GDM1 (cell line): ENCODE results near the gene TAX1BP1.

Experiments
- DNase-seq: peaks from one replicate; lab custom pipeline; 2025; lab: John Stamatoyannopoulos, UW

TAX1BP1 gene

DNA sequence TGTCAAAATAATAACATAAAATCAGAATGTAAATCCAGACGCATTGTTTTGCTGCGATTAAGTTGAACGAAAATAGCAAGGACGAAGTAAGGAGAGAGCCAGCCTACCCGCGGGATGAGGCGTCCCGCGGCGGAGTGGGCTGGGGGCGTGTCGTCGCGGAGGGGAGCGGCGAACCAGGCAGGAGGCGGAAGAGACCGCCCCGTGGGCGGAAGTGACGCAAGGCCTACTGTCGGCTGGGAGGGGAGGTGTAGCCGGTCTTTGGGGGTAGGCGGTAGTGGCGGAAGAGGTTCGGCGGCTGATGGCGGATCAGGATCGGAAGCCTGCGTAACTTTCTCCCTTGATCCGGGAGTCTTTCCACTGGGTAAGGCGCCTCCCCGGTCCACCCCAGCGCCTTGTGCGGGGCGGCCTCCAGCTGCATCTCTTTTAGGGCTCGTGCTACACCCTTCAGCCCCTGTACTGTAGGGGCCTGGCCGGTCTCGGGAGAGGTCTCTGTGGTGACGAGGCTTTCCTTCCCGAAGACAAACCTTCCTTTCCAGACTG, at the start of gene TAX1BP1:
Gene TAX1BP1, plus strand, starts transcription at position 254 of the 540 bp plus-strand sequence. CDS start 8,363 bp downstream, outside the sequence.
- DNase-seq = peak; percentile 89

DNA sequence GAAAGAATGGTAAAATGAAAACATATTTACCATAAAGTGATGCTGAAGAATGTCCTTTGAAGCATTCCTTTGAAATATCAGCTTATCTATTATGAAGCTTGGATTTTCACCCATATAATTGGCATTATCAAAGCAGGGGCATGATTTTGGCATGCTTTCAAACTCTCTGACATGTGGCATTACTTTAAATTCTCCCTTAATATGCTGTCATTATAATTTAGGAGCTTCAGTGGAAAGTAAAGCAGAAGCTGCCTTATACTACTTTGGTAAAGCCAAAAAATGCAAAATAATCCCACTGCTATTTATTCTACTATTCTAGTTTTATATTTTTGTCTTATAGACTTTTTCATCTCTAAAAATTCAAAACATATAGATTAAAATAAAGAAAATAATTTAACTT, 49.3 kb upstream of the TAX1BP1 start:
- DNase-seq = no peak

DNA sequence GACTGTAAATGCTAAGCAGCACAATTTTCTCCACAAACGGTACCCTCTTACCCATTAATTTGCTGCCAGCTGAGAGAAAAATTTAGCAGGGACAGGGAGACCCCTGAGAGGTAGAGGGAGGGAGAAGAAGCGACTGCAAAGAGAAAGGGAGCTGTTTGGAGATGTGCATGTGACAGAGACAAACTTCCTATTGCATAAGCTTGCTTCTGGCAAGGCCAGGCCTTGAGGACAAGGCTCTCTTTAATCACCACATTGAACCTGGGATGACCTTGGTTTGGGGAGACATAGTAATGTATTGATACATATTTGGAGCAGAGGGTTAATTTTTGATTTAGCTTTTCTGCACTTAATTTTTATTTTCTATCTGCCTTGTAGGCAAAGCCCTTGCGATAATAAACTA, 46.2 kb upstream of the TAX1BP1 start:
- no peak for DNase-seq

DNA sequence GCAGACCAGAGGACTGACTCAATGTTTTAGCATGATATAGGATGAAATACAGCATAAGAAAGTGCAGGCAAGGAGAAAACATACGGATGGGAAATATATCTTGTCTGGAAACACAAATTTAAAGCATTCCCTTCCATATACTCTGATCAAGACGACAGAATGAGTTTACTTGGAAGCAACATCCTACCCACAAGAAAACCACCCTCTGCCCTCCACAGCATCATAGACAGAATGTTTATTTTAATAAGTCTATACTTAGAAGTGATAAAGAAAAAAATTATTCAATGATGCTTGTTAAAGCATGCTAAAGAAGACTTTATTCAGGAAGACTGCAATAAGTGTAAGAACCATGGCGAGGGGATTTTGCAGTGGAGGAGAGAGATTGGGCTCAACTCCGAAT, 44.9 kb upstream of the TAX1BP1 start:
- no peak for DNase-seq

DNA sequence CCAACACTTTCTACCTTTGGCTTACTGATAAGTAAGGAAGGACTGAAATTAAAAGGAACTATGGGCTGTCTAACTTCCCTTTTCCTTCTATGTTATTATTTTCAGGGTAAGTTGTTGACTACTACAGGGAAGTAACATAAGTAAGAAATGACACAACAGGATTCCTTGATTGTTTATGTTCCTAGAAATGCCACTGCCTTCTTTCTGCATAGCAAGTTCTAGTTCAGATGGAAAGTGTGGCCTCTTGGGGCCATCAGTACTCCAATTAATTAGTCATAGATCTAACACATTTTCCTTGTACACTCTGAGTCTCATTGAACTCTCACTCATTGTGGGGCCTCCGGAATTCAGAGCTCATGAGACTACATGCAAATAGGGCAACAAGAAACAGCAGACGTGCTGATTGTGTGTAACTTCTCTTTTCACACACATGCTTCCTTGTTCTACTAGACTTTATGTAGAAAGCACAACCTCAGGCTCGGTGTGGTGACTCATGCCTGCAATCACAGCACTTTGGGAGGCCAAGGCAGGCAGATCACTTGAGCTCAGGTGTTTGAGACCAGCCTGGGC, 42.0 kb upstream of the TAX1BP1 start:
- peak; percentile 30 for DNase-seq

DNA sequence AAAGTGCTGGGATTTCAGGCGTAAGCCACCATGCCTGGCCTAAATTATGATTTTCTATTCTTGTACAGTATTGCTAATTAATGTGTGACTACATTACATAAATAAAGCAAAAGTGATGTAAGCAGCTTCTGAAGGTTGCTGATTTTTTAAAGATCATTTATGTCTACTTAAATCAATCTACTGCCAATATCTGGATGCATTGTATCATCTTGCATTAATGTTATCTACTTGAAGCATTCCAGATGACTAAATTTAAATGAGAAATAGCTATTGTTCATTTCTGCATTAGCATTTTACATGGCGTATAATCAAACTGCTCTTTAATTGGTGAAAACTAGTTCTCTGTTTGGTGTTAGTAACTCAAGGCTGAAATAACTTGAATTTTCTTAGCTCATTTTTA, 40.2 kb upstream of the TAX1BP1 start:
- DNase-seq = no peak

DNA sequence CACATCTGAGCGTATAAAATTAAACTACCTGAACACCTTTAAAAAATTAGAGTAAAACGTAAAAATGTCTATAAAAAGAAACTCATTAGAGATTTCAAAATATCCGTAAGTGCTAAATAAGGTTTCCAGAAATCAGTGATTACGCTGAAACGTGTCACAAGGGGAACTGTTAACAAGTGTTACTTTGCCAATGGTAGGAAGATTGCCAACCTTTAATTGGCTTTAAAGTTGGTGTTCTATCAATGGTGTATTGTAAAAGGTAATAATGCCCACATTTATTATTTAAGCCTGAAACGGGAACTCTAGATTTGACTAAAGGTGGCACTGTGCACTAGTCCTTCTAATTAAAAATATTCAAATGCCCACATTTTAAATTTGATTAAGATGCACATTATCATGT, 39.5 kb upstream of the TAX1BP1 start:
- DNase-seq = no peak

DNA sequence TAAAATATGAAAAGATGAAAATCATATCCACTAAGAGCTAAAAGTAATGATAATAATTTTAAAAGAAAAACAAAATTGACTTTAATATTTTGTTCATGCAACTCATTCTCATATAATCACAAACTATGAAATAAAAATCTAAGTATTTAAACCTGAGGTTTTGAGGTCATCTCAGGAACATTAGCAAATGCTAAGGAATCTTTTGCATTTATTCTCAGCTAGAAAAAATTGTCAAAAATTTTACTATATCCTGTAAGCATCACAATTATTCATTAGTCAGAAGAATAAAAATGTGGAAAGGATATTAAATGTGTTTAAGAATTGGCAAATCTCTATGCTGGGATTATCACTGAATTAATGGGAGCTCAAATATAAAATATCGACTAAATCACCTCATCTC, 36.8 kb upstream of the TAX1BP1 start:
- DNase-seq = no peak

DNA sequence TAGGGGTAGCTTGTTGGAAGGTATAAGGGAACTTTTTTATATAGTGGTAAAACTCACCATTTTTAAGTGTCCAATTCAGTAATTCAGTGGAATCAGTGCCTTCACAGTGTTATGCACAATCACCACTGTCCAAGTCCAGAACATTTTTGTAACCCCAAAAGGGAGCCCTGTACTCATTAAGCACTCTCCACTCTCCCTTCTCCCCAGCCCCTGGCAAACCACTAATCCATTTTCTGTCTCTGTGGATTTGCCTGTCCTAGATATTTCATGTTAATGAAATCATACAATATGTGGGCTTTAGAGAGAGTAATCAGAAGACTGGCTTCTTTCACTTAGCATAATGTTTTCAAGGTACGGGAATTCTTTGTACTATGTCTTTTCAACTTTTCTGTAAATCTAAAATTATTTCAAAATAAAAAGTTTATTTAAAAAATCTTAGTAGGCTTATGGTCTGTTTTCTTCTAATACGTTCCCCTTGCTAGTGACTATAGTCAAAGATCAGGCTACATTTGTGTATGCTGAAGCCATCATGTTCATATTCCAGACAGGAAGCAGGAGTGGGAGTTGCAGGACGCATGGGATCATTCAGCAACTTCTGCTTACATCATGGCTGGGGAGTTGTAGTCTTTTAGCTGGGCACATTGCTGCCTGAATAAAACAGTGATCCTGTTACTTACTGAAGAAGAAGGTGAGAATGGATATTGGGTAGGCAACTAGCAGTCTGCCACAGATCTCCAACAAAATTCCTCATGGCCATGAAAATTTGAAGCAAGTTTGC, 35.4 kb upstream of the TAX1BP1 start:
- DNase-seq = no peak

DNA sequence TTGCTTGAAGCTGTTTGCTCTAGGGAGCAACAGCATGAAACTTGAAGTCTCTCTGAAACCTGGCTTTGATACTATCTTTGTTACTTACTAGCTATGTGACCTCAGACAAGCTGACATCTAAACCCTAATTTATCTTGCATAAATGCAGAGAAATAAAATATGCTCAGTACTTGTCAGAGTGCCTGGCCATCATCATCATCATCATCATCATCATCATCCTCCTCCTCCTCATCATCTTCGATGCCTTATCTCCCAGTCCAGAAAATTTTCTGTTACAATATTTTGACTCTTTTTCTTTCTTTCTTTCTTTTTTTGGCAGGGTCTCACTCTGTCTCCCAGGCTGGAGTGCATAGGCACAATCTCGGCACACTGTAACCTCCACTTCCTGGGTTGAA, 34.8 kb upstream of the TAX1BP1 start:
- DNase-seq = no peak

DNA sequence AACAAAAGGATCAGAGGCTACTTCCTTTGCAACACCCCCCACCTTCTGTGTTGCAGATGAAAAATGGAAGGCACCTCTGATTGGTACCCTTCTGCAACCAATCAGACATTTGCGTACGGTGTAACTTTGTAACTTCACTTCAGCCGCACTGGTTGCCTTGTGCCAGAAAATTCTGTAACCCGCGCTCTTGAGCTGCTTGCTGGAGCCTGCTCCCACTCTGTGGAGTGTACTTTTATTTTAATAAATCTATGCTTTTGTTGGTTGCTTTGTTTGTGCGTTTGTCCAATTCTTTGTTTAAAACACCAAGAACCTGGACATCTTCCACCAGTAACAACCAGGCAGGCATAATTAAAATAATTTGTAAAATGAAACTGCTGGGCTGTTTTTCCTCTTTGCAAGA, 31.5 kb upstream of the TAX1BP1 start:
- DNase-seq = no peak

DNA sequence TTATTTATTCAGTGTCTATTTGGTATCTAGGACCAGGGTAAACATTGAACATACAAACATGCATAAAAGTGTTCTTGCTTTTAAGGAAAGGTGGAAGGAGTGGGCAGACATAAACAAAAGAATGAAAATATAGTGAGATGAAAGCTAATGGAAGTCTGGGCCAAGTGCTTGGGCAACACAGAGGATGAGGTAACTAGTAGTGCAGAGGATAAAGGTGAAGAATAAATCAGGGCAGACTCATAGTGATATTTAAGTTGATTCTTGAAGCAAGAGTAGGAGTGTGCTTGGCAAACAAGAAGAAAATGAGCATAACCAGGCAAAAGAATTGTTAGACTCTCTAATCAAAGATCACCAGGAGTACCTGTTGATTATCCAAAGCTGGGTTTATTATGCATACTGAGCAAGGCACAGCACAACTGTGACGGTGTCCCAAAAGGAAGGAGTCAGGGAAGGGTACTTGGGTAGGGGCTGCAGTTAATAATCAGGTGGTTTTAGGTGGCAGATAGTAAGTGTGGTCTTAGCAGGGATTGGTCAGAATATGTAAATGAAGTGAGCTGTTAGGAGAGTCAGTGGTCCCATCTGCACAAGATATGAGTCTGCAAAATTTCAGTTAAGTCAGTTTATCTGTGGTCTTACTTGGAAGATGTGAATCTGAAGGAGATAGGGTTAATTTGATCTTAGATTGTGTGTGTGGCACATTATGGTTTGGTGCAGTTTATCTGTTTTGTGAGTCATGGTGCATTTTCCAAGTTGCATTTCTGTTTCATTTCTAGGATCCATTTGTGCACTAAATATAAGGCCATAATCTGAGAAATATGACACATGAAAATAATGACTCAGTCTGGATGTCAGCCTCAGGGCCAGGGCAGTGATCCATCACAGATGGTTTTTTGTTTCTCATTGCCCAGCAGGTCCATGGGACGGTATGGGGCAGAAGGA, 30.6 kb upstream of the TAX1BP1 start:
- no peak for DNase-seq

DNA sequence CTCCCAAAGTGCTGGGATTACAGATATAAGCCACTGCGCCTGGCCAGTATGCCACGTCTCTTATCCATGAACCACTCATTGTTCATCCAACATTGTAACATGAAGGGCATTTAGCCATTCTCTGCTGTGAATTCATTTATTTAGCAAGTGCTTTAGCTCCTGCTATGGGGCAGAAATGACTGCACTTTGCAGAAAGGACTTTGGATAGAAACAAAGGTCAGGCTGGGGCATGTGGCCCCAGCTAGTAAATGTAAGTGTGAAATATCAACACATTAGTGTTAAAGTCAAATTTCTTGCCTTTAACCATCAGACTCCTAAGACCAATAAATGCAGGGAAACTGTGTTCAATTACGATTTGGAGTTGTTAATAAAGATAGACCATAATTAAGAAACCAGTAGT, 27.7 kb upstream of the TAX1BP1 start:
- DNase-seq = no peak

DNA sequence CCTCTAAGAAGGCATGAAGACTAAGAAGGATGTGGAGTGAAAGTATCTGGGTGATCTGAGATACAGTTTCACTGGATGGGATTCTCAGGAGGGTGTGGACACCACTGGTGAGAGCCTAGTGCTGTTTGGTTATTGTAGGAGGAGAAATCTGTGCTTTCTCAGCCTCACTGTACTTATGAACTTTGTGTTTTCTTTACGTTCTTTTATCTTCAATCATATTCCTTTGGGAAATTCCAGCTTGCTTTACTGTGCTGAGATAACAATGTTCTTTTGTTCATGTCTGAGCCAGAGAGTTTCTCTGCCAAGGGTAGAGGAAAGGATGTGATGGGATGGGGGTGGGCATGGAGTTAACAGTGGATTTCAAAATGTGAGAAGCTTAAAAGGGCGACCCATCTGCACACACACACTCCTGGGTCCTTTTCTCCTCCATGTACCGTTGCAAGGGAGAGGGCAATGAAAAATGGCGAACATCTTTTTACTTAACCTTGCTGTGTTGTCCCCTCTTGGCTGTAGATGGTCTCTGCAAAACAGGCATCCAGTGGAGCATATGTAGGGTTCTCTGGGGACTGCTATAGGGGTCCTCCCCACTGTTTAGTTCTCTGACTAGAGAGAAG, 25.0 kb upstream of the TAX1BP1 start:
- DNase-seq = no peak

DNA sequence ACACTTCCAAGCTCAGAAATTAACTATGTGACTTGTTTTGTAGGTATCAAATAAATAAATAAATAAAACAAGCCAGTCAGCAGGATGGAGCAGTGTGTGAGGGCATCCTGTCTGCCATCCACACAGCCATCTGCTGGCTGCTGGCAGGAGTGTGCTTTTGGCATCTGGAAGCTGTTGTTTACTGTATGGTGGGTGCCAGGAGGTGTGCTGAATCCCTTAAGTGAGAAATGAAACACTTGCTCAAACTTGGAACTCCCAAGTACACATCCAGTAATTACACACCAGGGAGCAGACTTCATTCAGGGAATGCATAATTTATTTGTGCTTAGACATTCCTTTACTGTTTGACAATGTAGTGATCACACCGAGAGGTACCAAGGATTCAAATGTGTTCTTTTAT, 16.9 kb upstream of the TAX1BP1 start:
- no peak for DNase-seq

DNA sequence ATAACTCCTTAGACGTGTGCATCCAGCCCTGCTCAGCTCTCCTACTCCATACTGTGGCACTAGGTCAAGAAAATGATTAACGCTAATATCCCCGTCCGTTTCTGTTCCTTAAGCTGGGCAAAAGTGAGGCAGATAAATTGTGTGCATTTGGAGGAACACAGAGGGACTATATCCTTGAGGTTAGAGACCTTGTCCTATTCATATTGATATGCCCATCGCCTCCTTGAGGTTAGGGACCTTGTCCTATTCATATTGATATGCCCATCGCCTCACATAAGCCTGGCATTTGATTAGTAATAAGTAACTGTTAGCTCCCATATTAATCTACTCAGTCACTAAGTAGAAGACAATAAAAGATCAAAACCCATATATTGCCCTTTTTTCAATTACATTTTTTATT, 12.9 kb upstream of the TAX1BP1 start:
- no peak for DNase-seq

DNA sequence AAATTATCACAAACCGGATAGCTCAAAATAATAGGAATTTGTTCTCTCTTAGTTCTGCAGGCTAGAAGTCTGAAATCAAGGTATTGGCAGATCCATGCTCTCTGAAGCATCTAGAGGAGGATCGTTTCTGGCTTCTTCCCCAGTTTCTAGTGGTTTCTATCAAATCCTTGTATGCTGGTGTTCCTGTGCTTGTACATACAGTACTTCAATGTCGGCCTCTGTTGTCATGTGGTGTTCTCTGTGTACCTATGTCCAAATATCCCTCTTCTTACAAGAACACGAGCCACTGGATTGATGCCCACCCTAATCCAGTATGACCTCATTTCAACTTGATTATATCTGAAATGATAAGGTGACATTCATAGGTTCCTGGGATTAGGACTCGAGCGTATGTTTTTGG, 9.8 kb upstream of the TAX1BP1 start:
- no peak for DNase-seq

DNA sequence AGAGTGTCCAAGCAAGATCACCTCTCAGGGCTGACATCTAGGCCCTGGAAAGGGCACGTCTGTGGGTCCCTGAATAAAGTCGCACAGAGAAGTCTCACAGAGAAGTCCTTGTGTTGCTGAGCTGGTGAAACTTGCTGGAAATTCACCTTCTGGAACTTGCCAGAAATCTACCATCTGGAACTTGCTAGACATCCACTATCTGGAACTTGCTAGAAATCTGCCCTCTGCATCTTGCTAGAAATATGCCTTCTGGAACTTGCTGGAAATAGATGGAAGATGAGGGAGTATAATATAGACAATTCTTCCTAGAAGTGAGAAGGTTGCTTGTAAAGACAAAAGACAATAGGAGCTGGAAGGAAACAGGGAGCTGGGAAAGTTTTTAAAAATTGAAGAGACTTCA, 5.4 kb upstream of the TAX1BP1 start:
- DNase-seq = no peak

DNA sequence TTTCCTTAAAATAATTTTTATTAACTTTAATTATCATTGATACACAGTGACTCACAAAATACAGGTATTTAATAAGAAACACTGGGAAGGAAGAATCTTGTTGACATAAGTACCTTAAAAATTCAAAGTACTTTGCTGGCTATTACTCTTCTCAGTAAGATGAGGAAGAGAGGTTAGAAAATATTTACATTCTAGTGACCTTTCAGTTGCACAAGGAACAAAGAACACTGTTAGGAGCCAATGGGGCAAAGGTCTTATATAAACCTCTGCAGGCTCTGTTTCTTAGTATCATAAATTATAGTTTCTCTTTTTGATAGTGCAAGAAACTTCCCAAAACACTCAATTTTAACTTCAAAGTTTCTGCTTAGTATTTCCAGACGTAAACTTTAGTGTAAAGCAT, 4.8 kb upstream of the TAX1BP1 start:
- DNase-seq = no peak

DNA sequence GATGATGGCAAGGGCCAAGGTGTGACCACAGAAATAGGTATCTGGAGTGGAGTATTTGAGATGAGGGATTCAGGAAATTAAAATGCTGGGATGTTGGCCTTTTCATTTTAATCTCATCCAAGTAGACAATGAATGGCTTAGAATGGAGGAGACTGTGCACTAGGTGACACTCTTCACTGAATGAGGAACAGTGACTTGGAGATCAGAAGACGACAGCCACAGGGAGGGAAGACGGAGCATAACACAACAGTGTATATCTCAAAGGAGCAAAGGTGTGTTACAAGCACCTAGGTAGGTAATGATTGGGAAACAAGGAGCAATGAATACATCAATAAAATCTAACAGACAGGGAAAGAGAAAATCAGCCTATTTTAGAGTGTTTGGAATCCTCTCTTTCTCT, 4.1 kb upstream of the TAX1BP1 start:
- DNase-seq = no peak

DNA sequence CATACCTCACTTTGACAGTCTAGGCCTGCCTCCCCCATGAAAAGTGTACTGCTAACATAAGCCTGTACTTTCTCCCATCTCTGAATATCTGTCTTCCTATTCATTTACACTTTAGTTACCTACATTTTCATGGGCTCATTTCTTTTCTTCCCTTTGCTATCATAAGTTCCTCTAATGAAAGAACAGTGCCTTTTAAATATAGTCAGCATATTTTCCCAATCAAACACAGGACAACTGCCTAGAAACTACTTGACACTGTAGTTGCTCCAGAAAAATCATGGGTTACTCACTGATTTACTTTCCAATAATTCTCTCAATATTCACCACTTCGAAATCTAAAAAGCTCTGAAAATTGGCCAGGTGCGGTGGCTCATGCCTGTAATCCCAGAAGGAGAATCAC, 2.8 kb upstream of the TAX1BP1 start:
- DNase-seq = no peak

DNA sequence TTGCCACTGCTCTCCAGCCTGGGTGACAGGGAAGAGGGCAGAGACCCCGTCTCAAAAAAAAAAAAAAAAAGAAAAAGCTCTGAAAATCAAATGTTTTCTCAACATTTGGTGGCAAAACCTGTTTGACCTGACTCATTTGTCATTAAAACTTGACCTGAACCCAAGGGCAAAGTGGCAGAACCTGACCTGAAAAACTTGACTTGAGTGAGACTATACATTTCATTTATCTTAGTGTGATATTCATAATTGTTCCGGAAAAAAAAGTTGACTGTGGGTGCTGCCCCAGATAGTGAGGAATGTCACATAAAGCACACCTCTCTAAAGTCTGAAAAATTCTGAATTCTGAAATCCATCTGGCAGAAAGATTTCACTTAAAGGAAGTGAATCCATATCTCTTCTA, 2.3 kb upstream of the TAX1BP1 start:
- DNase-seq = no peak
